ENCODE results near the gene TCERG1L. TPM values are rescaled to one million over a fixed set of nuclear protein-coding genes. Genes with fewer than 3 reads are reported as not detected.

Gene TCERG1L
- total RNA-seq, 2 experiments from 2014 or later, result not detected

- Mint-ChIP-seq H3K27ac (no peak overlapping the region), H3K27me3 (no peaks in the 10 kb centered on the region), H3K9me3 (no peaks in the 10 kb centered on the region), H3K4me1 (ENCODE audit: low read depth) (no peaks in the 10 kb centered on the region), H3K36me3 (ENCODE audit: low read depth) (no peaks in the 10 kb centered on the region), H3K4me3 (no peak overlapping the region)
- ChIA-PET CTCF (no interaction called here), POLR2A (no interaction called here)
- ATAC-seq, result no peak
- no peak for DNase-seq
- TF ChIP-seq CTCF (IDR thresholded peaks at IDR 0.05), result no peak
- intact Hi-C loops (cut with micrococcal nuclease), result no loop called here
Observed at GRCh38 chr10:131169146-131169545, 142.4 kb downstream of the TCERG1L start.

GRCh38 chr10:131168238-131168875 is 143.2 kb downstream of the TCERG1L start:
- TF ChIP-seq CTCF (IDR thresholded peaks at IDR 0.05), result no peak
- no peaks in the 10 kb centered on the region for H3K36me3 Mint-ChIP-seq (ENCODE audit: low read depth)
- no peak overlapping the region for H3K27ac Mint-ChIP-seq

GRCh38 chr10:131167036-131167860 is 144.3 kb downstream of the TCERG1L start:
- CTCF ChIA-PET, result no interaction called here
- Mint-ChIP-seq H3K36me3 (ENCODE audit: low read depth) (no peaks in the 10 kb centered on the region), H3K9me3 (no peaks in the 10 kb centered on the region), H3K4me1 (ENCODE audit: low read depth) (no peaks in the 10 kb centered on the region), H3K27ac (no peak overlapping the region), H3K27me3 (no peaks in the 10 kb centered on the region), H3K4me3 (no peak overlapping the region)
- POLR2A ChIA-PET, result no interaction called here
- ATAC-seq (no peak), DNase-seq (no peak)
- intact Hi-C loops (cut with micrococcal nuclease), result no loop called here
- no peak for TF ChIP-seq CTCF (IDR thresholded peaks at IDR 0.05)

More at GRCh38 chr10:131168238-131168875, 143.2 kb downstream of the TCERG1L start:
- ATAC-seq (no peak), DNase-seq (no peak)
- intact Hi-C loops (cut with micrococcal nuclease), result no loop called here
- POLR2A ChIA-PET, result no interaction called here
- H3K27me3 Mint-ChIP-seq, result no peaks in the 10 kb centered on the region
- H3K4me1 Mint-ChIP-seq (ENCODE audit: low read depth), result no peaks in the 10 kb centered on the region
- no peak overlapping the region for H3K4me3 Mint-ChIP-seq
- H3K9me3 Mint-ChIP-seq, result no peaks in the 10 kb centered on the region
- CTCF ChIA-PET, result no interaction called here

GRCh38 chr10:131166486-131166885 is 145.0 kb downstream of the TCERG1L start:
- no peaks in the 10 kb centered on the region for H3K36me3 Mint-ChIP-seq (ENCODE audit: low read depth)
- H3K4me3 Mint-ChIP-seq, result no peak overlapping the region
- no peak for DNase-seq
- POLR2A ChIA-PET, result no interaction called here
- H3K27ac Mint-ChIP-seq, result no peak overlapping the region
- H3K4me1 Mint-ChIP-seq (ENCODE audit: low read depth), result no peaks in the 10 kb centered on the region
- TF ChIP-seq CTCF (IDR thresholded peaks at IDR 0.05), result no peak
- ATAC-seq, result no peak
- no peaks in the 10 kb centered on the region for H3K27me3 Mint-ChIP-seq
- no peaks in the 10 kb centered on the region for H3K9me3 Mint-ChIP-seq
- CTCF ChIA-PET, result no interaction called here
- intact Hi-C loops (cut with micrococcal nuclease), result no loop called here

- Mint-ChIP-seq H3K36me3 (ENCODE audit: low read depth) (no peaks in the 10 kb centered on the region), H3K9me3 (no peaks in the 10 kb centered on the region), H3K27me3 (no peaks in the 10 kb centered on the region), H3K4me3 (no peak overlapping the region), H3K4me1 (ENCODE audit: low read depth) (no peaks in the 10 kb centered on the region), H3K27ac (no peak overlapping the region)
- intact Hi-C loops (cut with micrococcal nuclease), result no loop called here
- DNase-seq, result no peak
- ATAC-seq, result no peak
- TF ChIP-seq CTCF (IDR thresholded peaks at IDR 0.05), result no peak
- ChIA-PET POLR2A (no interaction called here), CTCF (no interaction called here)
Observed at GRCh38 chr10:131165092-131165491, 146.4 kb downstream of the TCERG1L start.
